Upper lobe of right lung (tissue), 1 donor: Measurements from ENCODE around the gene GCM1. TPM values are rescaled to one million over a fixed set of nuclear protein-coding genes. Genes with fewer than 3 reads are reported as not detected.
"Not testable (repeated sequence)": the region's sequence is repeated elsewhere in the genome, so short reads cannot be mapped to it uniquely, and the experiment has no call there.

ENCODE experiments used
- ATAC-seq: fragments of 200-7000 bp; cut with Tn5 transposase; one replicate; pipeline ENCODE4 v1.9.1; 2020; ENCODE audit warnings: mild to moderate bottlenecking, moderate library complexity
- DNase-seq: peaks from one replicate; pipeline ENCODE4 v3.0.0-alpha.2; 2020
- H3K27ac ChIP-seq: fragments of 200-600 bp; one replicate; pipeline ENCODE4 v1.8.0; 2022
- H3K27me3 ChIP-seq: fragments of 200-600 bp; one replicate; pipeline ENCODE4 v1.8.0; 2022; ENCODE audit warnings: mild to moderate bottlenecking
- H3K36me3 ChIP-seq: fragments of 200-600 bp; one replicate; pipeline ENCODE4 v1.8.0; 2022
- H3K4me1 ChIP-seq: fragments of 200-600 bp; one replicate; pipeline ENCODE4 v1.8.0; 2022
- H3K4me3 ChIP-seq: fragments of 200-600 bp; one replicate; pipeline ENCODE4 v1.8.0; 2022; ENCODE audit warnings: mild to moderate bottlenecking
- H3K9me3 ChIP-seq: fragments of 200-600 bp; one replicate; pipeline ENCODE4 v1.8.0; 2022
- intact Hi-C: fragments of 100-400 bp; cut with DNase I; formaldehyde crosslinking; loops from one replicate; pipeline ENCODE4 v1.11.0; 2022
- total RNA-seq: library from RNA; stranded (reverse); fragmentation: NEBNext Ultra II Directional; extraction: Animal tissue kit (Norgen Biotek cat#: 25700); gene quantifications from one replicate; pipeline ENCODE4 v1.2.1, GENCODE V29; 2021
- TF ChIP-seq, protein P1 (sequence below): fragments of 200-600 bp; IDR thresholded peaks from one replicate; pipeline ENCODE4 v1.8.0; 2022; ENCODE audit warnings: antibody characterized with exemption
- donor health status: DM: no; HTN: yes; CAD: no; lungs with severe emphysema.

Gene GCM1
- total RNA-seq, 1 donor from 2014 or later: not detected

DNA sequence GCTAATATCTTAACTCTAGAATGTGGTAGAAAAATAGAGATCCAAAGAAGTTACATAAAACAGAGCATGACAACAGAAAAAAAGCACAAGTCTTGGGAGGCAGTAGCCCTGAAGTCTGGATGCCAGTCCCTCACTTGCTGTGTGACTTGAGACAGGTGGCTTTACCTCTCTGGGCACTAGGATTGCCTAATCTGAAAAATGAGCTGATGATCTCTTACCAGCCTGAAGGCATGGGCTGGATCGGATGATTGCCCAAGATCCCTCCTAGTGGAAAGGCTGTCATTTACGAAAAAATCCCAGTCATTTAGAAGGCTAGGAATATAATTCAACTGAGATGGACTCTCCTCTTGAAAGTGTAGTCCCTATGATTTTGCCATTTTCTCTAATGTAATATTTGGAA, 10.9 kb upstream of the GCM1 start:
- Histone ChIP-seq H3K36me3 (no peaks in the 10 kb centered on the region), H3K4me3 (no peak overlapping the region), H3K9me3 (no peaks in the 10 kb centered on the region), H3K27me3 (no peaks in the 10 kb centered on the region), H3K27ac (no peak overlapping the region), H3K4me1 (no peaks in the 10 kb centered on the region)
- ATAC-seq (no peak), DNase-seq (no peak)
- TF ChIP-seq, protein P1, sequence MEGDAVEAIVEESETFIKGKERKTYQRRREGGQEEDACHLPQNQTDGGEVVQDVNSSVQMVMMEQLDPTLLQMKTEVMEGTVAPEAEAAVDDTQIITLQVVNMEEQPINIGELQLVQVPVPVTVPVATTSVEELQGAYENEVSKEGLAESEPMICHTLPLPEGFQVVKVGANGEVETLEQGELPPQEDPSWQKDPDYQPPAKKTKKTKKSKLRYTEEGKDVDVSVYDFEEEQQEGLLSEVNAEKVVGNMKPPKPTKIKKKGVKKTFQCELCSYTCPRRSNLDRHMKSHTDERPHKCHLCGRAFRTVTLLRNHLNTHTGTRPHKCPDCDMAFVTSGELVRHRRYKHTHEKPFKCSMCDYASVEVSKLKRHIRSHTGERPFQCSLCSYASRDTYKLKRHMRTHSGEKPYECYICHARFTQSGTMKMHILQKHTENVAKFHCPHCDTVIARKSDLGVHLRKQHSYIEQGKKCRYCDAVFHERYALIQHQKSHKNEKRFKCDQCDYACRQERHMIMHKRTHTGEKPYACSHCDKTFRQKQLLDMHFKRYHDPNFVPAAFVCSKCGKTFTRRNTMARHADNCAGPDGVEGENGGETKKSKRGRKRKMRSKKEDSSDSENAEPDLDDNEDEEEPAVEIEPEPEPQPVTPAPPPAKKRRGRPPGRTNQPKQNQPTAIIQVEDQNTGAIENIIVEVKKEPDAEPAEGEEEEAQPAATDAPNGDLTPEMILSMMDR: no peak
- intact Hi-C loops: no loop called here

DNA sequence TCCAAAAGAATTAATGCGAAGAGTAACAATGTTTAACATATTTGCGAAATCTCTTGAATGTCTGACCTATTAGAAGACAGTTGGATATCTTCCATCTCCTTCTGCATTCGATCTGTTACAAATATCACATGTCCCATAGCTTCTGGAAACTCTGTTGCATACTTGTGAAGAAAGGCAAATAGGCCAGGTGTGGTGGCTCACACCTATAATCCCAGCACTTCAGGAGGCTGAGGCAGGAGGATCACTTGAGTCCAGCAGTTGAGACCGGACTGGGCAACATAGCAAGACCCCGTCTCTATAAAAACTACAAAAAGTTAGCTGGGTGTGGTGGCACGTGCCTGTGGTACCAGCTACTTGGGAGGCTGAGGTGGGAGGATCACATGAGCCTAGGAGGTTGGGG, 9.4 kb upstream of the GCM1 start:
- intact Hi-C loops, ATAC-seq: not testable (repeated sequence)

DNA sequence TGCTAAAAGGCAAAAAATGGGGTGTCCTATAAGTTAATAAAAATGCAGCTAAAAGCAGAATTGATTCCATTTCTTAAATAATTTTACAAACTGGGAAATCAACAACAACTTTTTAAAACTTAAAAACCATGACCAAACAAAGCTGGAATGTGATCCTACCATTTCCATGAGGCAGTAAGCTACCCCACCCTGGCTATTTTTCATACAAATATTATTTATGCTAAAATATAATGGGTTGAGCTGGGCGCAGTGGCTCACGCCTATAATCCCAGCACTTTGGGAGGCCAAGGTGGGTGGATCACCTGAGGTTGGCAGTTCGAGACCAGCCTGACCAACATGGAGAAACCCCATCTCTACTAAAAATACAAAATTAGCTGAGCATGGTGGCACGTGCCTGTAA, 6.6 kb upstream of the GCM1 start:
- ATAC-seq, H3K36me3 ChIP-seq, H3K4me3 ChIP-seq, intact Hi-C loops, DNase-seq, H3K9me3 ChIP-seq, H3K27me3 ChIP-seq, H3K27ac ChIP-seq, H3K4me1 ChIP-seq: not testable (repeated sequence)

More for the DNA sequence above, 9.4 kb upstream of the GCM1 start:
- H3K4me1 ChIP-seq, H3K27me3 ChIP-seq, H3K36me3 ChIP-seq, H3K4me3 ChIP-seq, DNase-seq, H3K9me3 ChIP-seq, H3K27ac ChIP-seq: not testable (repeated sequence)

DNA sequence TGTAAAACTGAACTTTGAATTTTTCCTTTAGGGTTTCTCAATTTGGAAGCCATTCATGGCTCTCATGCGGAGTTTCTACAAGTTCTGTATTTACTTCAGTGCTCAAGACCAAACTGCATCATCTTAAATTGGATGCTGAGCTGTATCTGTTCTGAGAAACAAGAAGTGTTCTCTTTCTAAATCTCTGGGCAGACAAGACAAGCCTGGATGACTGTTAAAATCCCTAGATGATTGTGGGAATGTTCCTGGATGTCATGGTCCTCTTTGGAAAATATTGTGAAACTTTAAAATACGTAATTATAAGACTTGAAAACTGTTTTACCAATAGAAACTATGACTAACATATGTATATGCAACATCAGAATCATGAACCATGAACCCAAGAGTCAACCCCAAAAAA, 6.2 kb upstream of the GCM1 start:
- ATAC-seq (no peak), DNase-seq (no peak)
- H3K4me1 ChIP-seq: no peaks in the 10 kb centered on the region
- H3K27ac ChIP-seq: no peak overlapping the region
- no peaks in the 10 kb centered on the region for H3K27me3 ChIP-seq
- intact Hi-C loops: no loop called here
- TF ChIP-seq, protein P1: no peak
- H3K9me3 ChIP-seq: no peaks in the 10 kb centered on the region
- H3K36me3 ChIP-seq: no peaks in the 10 kb centered on the region
- no peak overlapping the region for H3K4me3 ChIP-seq

DNA sequence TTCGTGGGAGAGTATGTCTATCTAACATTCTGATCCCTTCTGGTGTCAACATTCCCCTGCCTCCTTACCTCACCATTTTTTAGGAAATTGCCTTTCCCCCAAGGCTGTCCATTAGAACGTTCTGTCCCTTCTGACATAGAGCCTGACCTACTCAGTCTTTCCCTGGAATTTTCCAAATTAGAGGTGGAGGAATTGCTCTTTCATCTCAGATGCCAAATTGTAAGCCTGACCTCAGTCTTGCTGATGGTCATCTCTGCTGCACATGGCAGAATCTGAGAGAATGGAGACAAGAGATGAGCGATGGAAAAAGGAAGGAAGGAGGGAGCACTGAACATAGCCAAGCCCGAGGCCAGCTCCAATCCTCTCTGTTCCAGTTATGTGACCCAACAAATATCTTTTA, 5.4 kb upstream of the GCM1 start:
- TF ChIP-seq, protein P1: no peak
- Histone ChIP-seq H3K27me3 (no peaks in the 10 kb centered on the region), H3K36me3 (no peaks in the 10 kb centered on the region), H3K9me3 (no peaks in the 10 kb centered on the region), H3K4me3 (no peak overlapping the region), H3K27ac (no peak overlapping the region), H3K4me1 (no peaks in the 10 kb centered on the region)
- DNase-seq (no peak), ATAC-seq (no peak)
- intact Hi-C loops: no loop called here

DNA sequence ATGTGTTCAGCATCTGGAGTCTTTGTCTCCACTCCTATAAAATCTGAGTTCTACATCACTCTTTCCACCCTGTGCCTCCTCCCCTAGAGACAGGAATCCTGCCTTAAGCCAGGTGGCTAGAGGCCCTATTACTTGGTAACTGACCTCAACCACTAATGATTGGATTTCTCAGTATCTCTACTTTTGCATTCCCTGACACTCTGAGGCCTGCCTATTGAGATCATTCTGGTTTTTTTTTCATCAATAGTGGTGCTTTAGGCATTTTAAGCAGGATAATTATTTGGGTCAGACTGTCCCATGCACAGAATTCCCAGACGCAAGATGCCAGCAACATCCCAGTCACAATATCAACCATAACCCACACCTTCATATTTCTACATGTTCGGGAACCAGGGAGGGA, 3.9 kb upstream of the GCM1 start:
- Histone ChIP-seq H3K4me1 (no peaks in the 10 kb centered on the region), H3K4me3 (no peak overlapping the region), H3K9me3 (no peaks in the 10 kb centered on the region), H3K36me3 (no peaks in the 10 kb centered on the region), H3K27me3 (no peaks in the 10 kb centered on the region), H3K27ac (no peak overlapping the region)
- ATAC-seq (no peak), DNase-seq (no peak)
- intact Hi-C loops: no loop called here
- TF ChIP-seq, protein P1: no peak

DNA sequence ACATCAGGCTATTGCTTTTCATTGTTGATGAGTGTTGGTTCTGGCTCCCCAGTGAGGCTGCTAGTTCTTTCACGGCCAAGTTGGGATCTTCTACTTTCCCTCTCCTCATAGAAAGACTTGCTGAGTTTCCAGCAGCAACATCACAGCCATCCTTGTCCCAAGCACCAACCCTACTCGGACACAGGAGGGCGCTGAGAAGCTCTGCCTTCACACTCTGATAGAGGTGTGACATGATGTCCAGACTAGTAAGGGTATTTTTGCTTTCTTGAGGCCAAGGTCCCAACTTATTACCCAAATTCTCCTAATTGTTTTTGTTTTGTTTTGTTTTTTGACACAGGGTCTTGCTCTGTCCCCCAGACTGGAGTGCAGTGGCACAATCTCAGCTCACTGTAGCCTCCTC, 3.0 kb upstream of the GCM1 start:
- DNase-seq: no peak
- TF ChIP-seq, protein P1: peak; percentile 9
- no peaks in the 10 kb centered on the region for H3K4me1 ChIP-seq
- H3K27ac ChIP-seq: no peak overlapping the region
- H3K36me3 ChIP-seq: no peaks in the 10 kb centered on the region
- peak; percentile 21 for ATAC-seq
- H3K4me3 ChIP-seq: no peak overlapping the region
- no peaks in the 10 kb centered on the region for H3K27me3 ChIP-seq
- intact Hi-C loops: no loop called here
- H3K9me3 ChIP-seq: no peaks in the 10 kb centered on the region
